Panc1 (cell line): ENCODE measurements around the gene EYA2. TPM values are rescaled to one million over a fixed set of nuclear protein-coding genes. Genes with fewer than 3 reads are reported as not detected.

Source experiments
- ATAC-seq: fragments of 200-7000 bp; cut with Tn5 transposase; 2 replicates; pipeline ENCODE4 v1.9.1; 2020; ENCODE audit warnings: mild to moderate bottlenecking, moderate library complexity
- BruUV-seq: library from RNA; stranded (reverse); fragments of 400-500 nt; replicated peaks from 2 replicates; lab custom pipeline; 2021; lab: Mats Ljungman, UMichigan
- CTCF ChIA-PET: fragments of 300-600 bp; sonication (Branson Sonifier 250); formaldehyde crosslinking; loops from one replicate; lab custom pipeline; 2022; ENCODE audit warnings: antibody characterized with exemption; lab: Charles Lee
- POLR2A ChIA-PET: fragments of 300-600 bp; sonication (Branson Sonifier 250); formaldehyde crosslinking; loops from one replicate; lab custom pipeline; 2022; ENCODE audit warnings: antibody characterized with exemption; lab: Charles Lee
- DNase-seq: peaks from one replicate; pipeline ENCODE4 v3.0.0-alpha.2; 2010; ENCODE audit warnings: low read depth, low spot score
- H3K27ac ChIP-seq: 2 replicates; pipeline ENCODE4 v1.5.1; 2011; ENCODE audit warnings: mild to moderate bottlenecking, low read length, inconsistent platforms
- H3K27me3 ChIP-seq: fragments of 200-500 bp; sonication (Bioruptor generic); 2 replicates; pipeline ENCODE4 v1.6.0; 2014; ENCODE audit warnings: low read length, inconsistent platforms; ENCODE audit not compliant: control insufficient read depth, insufficient read depth
- H3K36me3 ChIP-seq: fragments of 200-500 bp; sonication (Bioruptor generic); 2 replicates; pipeline ENCODE4 v1.5.1; 2014; ENCODE audit warnings: inconsistent platforms, mild to moderate bottlenecking, low read length, moderate library complexity; ENCODE audit not compliant: control insufficient read depth, insufficient read depth
- H3K4me1 ChIP-seq: 2 replicates; pipeline ENCODE4 v1.5.1; 2011; ENCODE audit warnings: inconsistent platforms, mild to moderate bottlenecking, low read length, moderate library complexity; ENCODE audit not compliant: control insufficient read depth, insufficient read depth
- H3K4me3 ChIP-seq, 2 experiments: 2 replicates each; pipeline ENCODE4 v1.5.1; 2011 to 2012; ENCODE audit warnings: low read depth in 2 of 2, low read length in 2 of 2, mild to moderate bottlenecking in 2 of 2, inconsistent platforms in 1 of 2, moderate library complexity in 1 of 2
- H3K9me3 ChIP-seq: fragments of 200-500 bp; sonication (Bioruptor generic); 2 replicates; pipeline ENCODE4 v1.5.1; 2014; ENCODE audit warnings: low read depth, mild to moderate bottlenecking, inconsistent platforms, low read length, moderate library complexity; ENCODE audit not compliant: control insufficient read depth, insufficient read depth
- POLR2AphosphoS5 ChIP-seq: IDR thresholded peaks from 2 replicates; pipeline ENCODE4 v1.6.1; 2012; ENCODE audit warnings: mild to moderate bottlenecking, low read depth, low read length, moderate library complexity
- REST ChIP-seq, 2 experiments: IDR thresholded peaks; 2 replicates each; pipeline ENCODE4 v1.6.1; 2011 to 2012; ENCODE audit warnings: low read depth in 2 of 2, control low read depth in 1 of 2, low read length in 1 of 2, mild to moderate bottlenecking in 1 of 2, moderate library complexity in 1 of 2; ENCODE audit not compliant: insufficient read depth in 1 of 2
- SIN3A ChIP-seq: IDR thresholded peaks from 2 replicates; pipeline ENCODE4 v1.6.1; 2012; ENCODE audit warnings: low read depth, mild to moderate bottlenecking, low read length, moderate library complexity, borderline replicate concordance; ENCODE audit not compliant: insufficient read depth
- TCF7L2 ChIP-seq: IDR thresholded peaks from 2 replicates; pipeline ENCODE4 v1.6.1; 2011; ENCODE audit warnings: mild to moderate bottlenecking, low read depth, low read length, inconsistent platforms
- in situ Hi-C: cut with HindIII; loops from 2 replicates; pipeline ENCODE4 v1.10.0; 2016; ENCODE audit warnings: low sequenced_read_pairs, low pct_unique_long_range_greater_than_20kb
- intact Hi-C: fragments of 100-400 bp; cut with micrococcal nuclease; formaldehyde crosslinking; loops from one replicate; pipeline ENCODE4 v1.10.0; 2022; ENCODE audit not compliant: unreplicated experiment
- total RNA-seq: library from RNA; stranded (reverse); gene quantifications from one replicate; pipeline ENCODE4 v1.2.1, GENCODE V29; 2021; ENCODE audit not compliant: unreplicated experiment
- TF ChIP-seq, protein P1 (sequence below): fragments of 450-650 bp; IDR thresholded peaks from 2 replicates; pipeline ENCODE4 v1.5.1; 2017; ENCODE audit warnings: mild to moderate bottlenecking

Gene EYA2
- total RNA-seq, 1 experiment from 2014 or later: 1.9 TPM

DNA sequence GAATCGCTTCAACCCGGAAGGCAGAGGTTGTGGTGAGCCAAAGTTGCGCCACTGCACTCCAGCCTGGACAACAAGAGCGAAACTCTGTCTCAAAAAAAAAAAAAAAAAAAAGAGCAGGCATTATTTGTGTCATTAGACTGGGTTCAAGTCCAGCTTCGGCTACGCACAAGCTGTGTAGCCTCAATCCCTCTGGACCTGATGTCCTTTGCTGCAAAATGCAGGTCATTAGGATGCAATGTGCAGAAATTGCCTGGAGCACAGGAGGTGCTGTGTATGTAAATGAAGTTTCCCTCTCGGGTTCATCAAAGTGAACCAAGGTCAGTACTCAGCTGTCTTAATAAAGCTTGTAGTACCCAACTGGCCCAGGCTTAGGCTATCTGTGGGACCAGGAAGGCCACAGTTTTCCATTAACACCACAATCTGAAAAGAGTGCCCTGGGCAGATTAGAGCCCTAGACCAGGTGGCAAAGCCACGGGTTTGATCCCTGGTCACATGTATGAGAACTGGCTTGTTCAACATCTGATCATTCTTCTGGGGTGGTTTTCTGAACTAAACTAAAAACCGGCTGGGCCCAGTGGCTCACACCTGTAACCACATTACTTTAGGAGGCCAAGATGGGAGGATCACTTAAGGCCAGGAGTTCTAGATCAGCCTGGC lies 306.6 kb downstream of the EYA2 start:
- intact Hi-C loops: loop anchor here (10.0 kb wide), 1 partner anchor 424 kb away; no protein-coding TSS in a partner anchor
- Histone ChIP-seq H3K27me3 (no peaks in the 10 kb centered on the region), H3K4me3 (no peak overlapping the region), H3K4me1 (no peaks in the 10 kb centered on the region), H3K36me3 (no peaks in the 10 kb centered on the region), H3K9me3 (no peaks in the 10 kb centered on the region), H3K27ac (no peak overlapping the region)
- ChIA-PET CTCF (interaction anchor here (1.0 kb wide), 1 partner anchor 183 kb away, joined by 3 read pairs; no protein-coding TSS in a partner anchor), POLR2A (interaction anchor here (0.6 kb wide), 1 partner anchor 546 kb away, joined by 6 read pairs; no protein-coding TSS in a partner anchor)
- TF ChIP-seq SIN3A (no peak), POLR2AphosphoS5 (no peak)
- TF ChIP-seq, protein P1, sequence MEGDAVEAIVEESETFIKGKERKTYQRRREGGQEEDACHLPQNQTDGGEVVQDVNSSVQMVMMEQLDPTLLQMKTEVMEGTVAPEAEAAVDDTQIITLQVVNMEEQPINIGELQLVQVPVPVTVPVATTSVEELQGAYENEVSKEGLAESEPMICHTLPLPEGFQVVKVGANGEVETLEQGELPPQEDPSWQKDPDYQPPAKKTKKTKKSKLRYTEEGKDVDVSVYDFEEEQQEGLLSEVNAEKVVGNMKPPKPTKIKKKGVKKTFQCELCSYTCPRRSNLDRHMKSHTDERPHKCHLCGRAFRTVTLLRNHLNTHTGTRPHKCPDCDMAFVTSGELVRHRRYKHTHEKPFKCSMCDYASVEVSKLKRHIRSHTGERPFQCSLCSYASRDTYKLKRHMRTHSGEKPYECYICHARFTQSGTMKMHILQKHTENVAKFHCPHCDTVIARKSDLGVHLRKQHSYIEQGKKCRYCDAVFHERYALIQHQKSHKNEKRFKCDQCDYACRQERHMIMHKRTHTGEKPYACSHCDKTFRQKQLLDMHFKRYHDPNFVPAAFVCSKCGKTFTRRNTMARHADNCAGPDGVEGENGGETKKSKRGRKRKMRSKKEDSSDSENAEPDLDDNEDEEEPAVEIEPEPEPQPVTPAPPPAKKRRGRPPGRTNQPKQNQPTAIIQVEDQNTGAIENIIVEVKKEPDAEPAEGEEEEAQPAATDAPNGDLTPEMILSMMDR: no peak
- DNase-seq (no peak), ATAC-seq (no peak)
- in situ Hi-C loops: no loop called here
- BruUV-seq: no TSS peak

- ChIA-PET CTCF (no interaction called here), POLR2A (interaction anchor here (0.7 to 0.8 kb wide), 2 partner anchors 11 to 374 kb away, joined by 3 to 7 read pairs; no protein-coding TSS in a partner anchor)
- no TSS peak for BruUV-seq
- H3K9me3 ChIP-seq: no peaks in the 10 kb centered on the region
- 0 out of 2 replicates have a peak, but pooled peaks cover 4% of the 10 kb centered on the region for H3K4me1 ChIP-seq
- H3K36me3 ChIP-seq: no peaks in the 10 kb centered on the region
- TF ChIP-seq TCF7L2 (no peak), SIN3A (no peak), POLR2AphosphoS5 (no peak), REST (IDR thresholded peaks at IDR 0.05; ENCODE audit: insufficient read depth in 1 of 2, low read depth in 2 of 2, low read length in 1 of 2) (no peak)
- TF ChIP-seq, protein P1: no peak
- H3K4me3 ChIP-seq: no peak overlapping the region
- no peaks in the 10 kb centered on the region for H3K27me3 ChIP-seq
- intact Hi-C loops: loop anchor here (10.0 kb wide), 1 partner anchor 422 kb away; no protein-coding TSS in a partner anchor
- in situ Hi-C loops: no loop called here
- H3K27ac ChIP-seq: no peak overlapping the region
- ATAC-seq (peak; percentile 10; the same call in 1 of the 2 replicates), DNase-seq (no peak)
Observed at GRCh38 chr20:47202733-47203667, 308.4 kb downstream of the EYA2 start.
